AG10803 (cell line): ENCODE measurements around the gene AHNAK2.

ENCODE experiments used
- DNase-seq: peaks from one replicate; pipeline ENCODE4 v3.0.0; 2010; ENCODE audit warnings: low read depth
- H3K4me3 ChIP-seq: 2 replicates; pipeline ENCODE4 v1.5.1; 2011; ENCODE audit warnings: mild to moderate bottlenecking, low read length, control low read depth
- CTCF ChIP-seq: conservative IDR thresholded peaks from 2 replicates; pipeline ENCODE4 v1.5.1; 2011; ENCODE audit warnings: mild to moderate bottlenecking, low read length, control low read depth, inconsistent platforms

The AHNAK2 gene

GRCh38 chr14:104930526-104931303, 47.5 kb downstream of the AHNAK2 start:
- TF ChIP-seq CTCF: no peak
- DNase-seq: no peak
- no peak overlapping the region for H3K4me3 ChIP-seq

GRCh38 chr14:104929268-104930230, 48.6 kb downstream of the AHNAK2 start:
- DNase-seq: no peak
- no peak overlapping the region for H3K4me3 ChIP-seq
- no peak for TF ChIP-seq CTCF

- H3K4me3 ChIP-seq: no peak overlapping the region
- no peak for TF ChIP-seq CTCF
- DNase-seq: no peak
Measured at GRCh38 chr14:104928391-104929133, 49.6 kb downstream of the AHNAK2 start.

GRCh38 chr14:104927901-104928300, 50.3 kb downstream of the AHNAK2 start:
- H3K4me3 ChIP-seq: no peak overlapping the region
- DNase-seq: no peak
- TF ChIP-seq CTCF: no peak

- H3K4me3 ChIP-seq: no peak overlapping the region
- TF ChIP-seq CTCF: no peak
- no peak for DNase-seq
Measured at GRCh38 chr14:104927432-104927816, 50.8 kb downstream of the AHNAK2 start.

GRCh38 chr14:104926619-104927431, 51.3 kb downstream of the AHNAK2 start:
- DNase-seq: no peak
- TF ChIP-seq CTCF: no peak
- no peak overlapping the region for H3K4me3 ChIP-seq
